HG03135 (cell line): Measurements from ENCODE around the gene ZBTB40.

Source experiments
- ATAC-seq: cut with Tn5 transposase; IDR thresholded peaks from one replicate; pipeline ENCODE4 v1.9.1; 2021; ENCODE audit warnings: mild to moderate bottlenecking, moderate library complexity; ENCODE audit not compliant: unreplicated experiment

Gene ZBTB40

GRCh38 chr1:22451702-22452480 is at the start of gene ZBTB40:
TSS of gene ZBTB40 (plus strand) at chr1:22451851. CDS start at chr1:22489949, 38,098 bp downstream.
- peak; percentile 80 for ATAC-seq

GRCh38 chr1:22402356-22403053 is 49.1 kb upstream of the ZBTB40 start:
- no peak for ATAC-seq

GRCh38 chr1:22404486-22404885 is 47.2 kb upstream of the ZBTB40 start:
- no peak for ATAC-seq

GRCh38 chr1:22406722-22407495 is 44.7 kb upstream of the ZBTB40 start:
- no peak for ATAC-seq

GRCh38 chr1:22408230-22408629 is 43.4 kb upstream of the ZBTB40 start:
- no peak for ATAC-seq

GRCh38 chr1:22410401-22410800 is 41.2 kb upstream of the ZBTB40 start:
- no peak for ATAC-seq

- no peak for ATAC-seq
Measured at GRCh38 chr1:22410928-22411495, 40.6 kb upstream of the ZBTB40 start.

GRCh38 chr1:22411589-22411988 is 40.1 kb upstream of the ZBTB40 start:
- no peak for ATAC-seq

GRCh38 chr1:22412932-22413727 is 38.5 kb upstream of the ZBTB40 start:
- no peak for ATAC-seq

- ATAC-seq, result no peak
Measured at GRCh38 chr1:22413799-22414198, 37.9 kb upstream of the ZBTB40 start.

GRCh38 chr1:22414244-22414751 is 37.4 kb upstream of the ZBTB40 start:
- ATAC-seq, result no peak

GRCh38 chr1:22415489-22415888 is 36.2 kb upstream of the ZBTB40 start:
- ATAC-seq, result no peak

- no peak for ATAC-seq
Measured at GRCh38 chr1:22416555-22417454, 34.8 kb upstream of the ZBTB40 start.

GRCh38 chr1:22417466-22417865 is 34.2 kb upstream of the ZBTB40 start:
- no peak for ATAC-seq

GRCh38 chr1:22418312-22418711 is 33.3 kb upstream of the ZBTB40 start:
- ATAC-seq, result no peak

GRCh38 chr1:22418933-22419382 is 32.7 kb upstream of the ZBTB40 start:
- ATAC-seq, result no peak

GRCh38 chr1:22420455-22421053 is 31.1 kb upstream of the ZBTB40 start:
- no peak for ATAC-seq

GRCh38 chr1:22426781-22427180 is 24.9 kb upstream of the ZBTB40 start:
- no peak for ATAC-seq

- ATAC-seq, result no peak
Measured at GRCh38 chr1:22428672-22429071, 23.0 kb upstream of the ZBTB40 start.
